IMR-90 (cell line): ENCODE measurements around the gene CRIP1.

Source experiments
- BHLHE40 ChIP-seq: fragments of 150-350 bp; IDR thresholded peaks from 2 replicates; pipeline ENCODE4 v1.6.1; 2016; ENCODE audit warnings: mild to moderate bottlenecking, low read depth, low read length
- CEBPB ChIP-seq: IDR thresholded peaks from 2 replicates; pipeline ENCODE4 v1.6.1; 2012; ENCODE audit warnings: low read depth, low read length, improper control_type of control experiment
- CHD1 ChIP-seq: IDR thresholded peaks from 2 replicates; pipeline ENCODE4 v1.6.1; 2012; ENCODE audit warnings: low read depth, low read length, improper control_type of control experiment
- CTCF ChIP-seq: conservative IDR thresholded peaks from 2 replicates; pipeline ENCODE4 v1.5.1; 2012; ENCODE audit warnings: mild to moderate bottlenecking, low read depth, low read length, improper control_type of control experiment
- FOS ChIP-seq: fragments of 150-350 bp; IDR thresholded peaks from 2 replicates; pipeline ENCODE4 v1.6.1; 2016; ENCODE audit warnings: low read depth, low read length
- MAFK ChIP-seq: IDR thresholded peaks from 2 replicates; pipeline ENCODE4 v1.6.1; 2012; ENCODE audit warnings: low read depth, low read length, improper control_type of control experiment
- MXI1 ChIP-seq: IDR thresholded peaks from 2 replicates; pipeline ENCODE4 v1.6.1; 2012; ENCODE audit warnings: low read depth, mild to moderate bottlenecking, low read length, moderate library complexity, borderline replicate concordance
- NFE2L2 ChIP-seq: fragments of 150-350 bp; IDR thresholded peaks from 2 replicates; pipeline ENCODE4 v1.6.1; 2016; ENCODE audit warnings: low read depth, mild to moderate bottlenecking, low read length
- POLR2A ChIP-seq: IDR thresholded peaks from 2 replicates; pipeline ENCODE4 v1.6.1; 2012; ENCODE audit warnings: mild to moderate bottlenecking, low read depth, low read length
- RAD21 ChIP-seq: IDR thresholded peaks from 2 replicates; pipeline ENCODE4 v1.6.1; 2012; ENCODE audit warnings: low read length, improper control_type of control experiment
- RCOR1 ChIP-seq: IDR thresholded peaks from 2 replicates; pipeline ENCODE4 v1.6.1; 2012; ENCODE audit warnings: mild to moderate bottlenecking, low read length, improper control_type of control experiment; ENCODE audit not compliant: insufficient replicate concordance
- RFX5 ChIP-seq: IDR thresholded peaks from 2 replicates; pipeline ENCODE4 v1.8.0; 2012; ENCODE audit warnings: low read depth, mild to moderate bottlenecking, low read length, moderate library complexity
- SMC3 ChIP-seq: fragments of 150-350 bp; IDR thresholded peaks from 2 replicates; pipeline ENCODE4 v1.6.1; 2016; ENCODE audit warnings: low read depth, mild to moderate bottlenecking, antibody characterized with exemption, low read length, moderate library complexity
- USF2 ChIP-seq: fragments of 150-350 bp; IDR thresholded peaks from 2 replicates; pipeline ENCODE4 v1.6.1; 2017; ENCODE audit warnings: mild to moderate bottlenecking, antibody characterized with exemption, low read length, low read depth

- TF ChIP-seq USF2 (no peak), RAD21 (no peak), CTCF (no peak), POLR2A (no peak), CEBPB (no peak), RCOR1 (no peak), CHD1 (no peak), RFX5 (no peak), MXI1 (no peak), FOS (no peak), MAFK (no peak), NFE2L2 (no peak), SMC3 (no peak), BHLHE40 (no peak)
These were observed 24.8 kb upstream of the CRIP1 start for GRCh38 chr14:105461903-105462302.
